Suprapubic skin (tissue), 4 donors: ENCODE measurements around the gene ERFL. TPM values are rescaled to one million over a fixed set of nuclear protein-coding genes. Genes with fewer than 3 reads are reported as not detected.

ENCODE experiments used
- DNase-seq, 2 donors: peaks; one replicate each; pipeline ENCODE4 v3.0.0-alpha.2; 2019; ENCODE audit warnings: low spot score in 2 of 2
- H3K27ac ChIP-seq: fragments of 200-600 bp; sonication (generic); one replicate; pipeline ENCODE4 v1.5.1; 2019
- H3K27me3 ChIP-seq: fragments of 200-600 bp; sonication (generic); one replicate; pipeline ENCODE4 v1.5.1; 2019
- H3K36me3 ChIP-seq: fragments of 200-600 bp; sonication (generic); one replicate; pipeline ENCODE4 v1.5.1; 2019
- H3K4me1 ChIP-seq: fragments of 200-600 bp; sonication (generic); one replicate; pipeline ENCODE4 v1.5.1; 2019
- H3K4me3 ChIP-seq: fragments of 200-600 bp; sonication (generic); one replicate; pipeline ENCODE4 v1.5.1; 2019; ENCODE audit warnings: mild to moderate bottlenecking
- H3K9me3 ChIP-seq: fragments of 200-600 bp; sonication (generic); one replicate; pipeline ENCODE4 v1.5.1; 2019
- CTCF ChIP-seq, 2 donors: fragments of 200-600 bp in 1 of 2; fragments of 450-650 bp in 1 of 2; sonication (generic) in 1 of 2; IDR thresholded peaks; one replicate each; pipeline ENCODE4 v1.5.1; 2016 to 2019; ENCODE audit warnings: antibody characterized with exemption in 2 of 2, mild to moderate bottlenecking in 1 of 2, moderate library complexity in 1 of 2
- EP300 ChIP-seq: sonication (generic); formaldehyde crosslinking; IDR thresholded peaks from one replicate; pipeline ENCODE4 v1.6.1; 2017; ENCODE audit warnings: antibody characterized with exemption
- POLR2A ChIP-seq, 2 donors: fragments of 450-650 bp; IDR thresholded peaks; one replicate each; pipeline ENCODE4 v1.6.1; 2017; ENCODE audit warnings: antibody characterized with exemption in 2 of 2, mild to moderate bottlenecking in 2 of 2, moderate library complexity in 2 of 2
- POLR2AphosphoS5 ChIP-seq, 3 donors: sonication (generic); formaldehyde crosslinking; IDR thresholded peaks; one replicate each; pipeline ENCODE4 v1.6.1; 2017; ENCODE audit warnings: antibody characterized with exemption in 3 of 3
- WGBS: methylation state at CpG from one replicate; pipeline ENCODE4 v1.1.5; 2018; 5-methylcytosine and 5-hydroxymethylcytosine counted together
- total RNA-seq, 4 donors: library from RNA; depleted of rRNA; stranded (reverse); fragments of >200 nt; gene quantifications; one replicate each; pipeline ENCODE4 v1.1.0, GENCODE V29; 2016

Gene ERFL
- total RNA-seq, 4 donors from 2014 or later: 0.21 to 0.72 TPM; not detected in 2

GRCh38 chr19:41930926-41931592, 2.8 kb upstream of the ERFL start:
- H3K27ac ChIP-seq: no peak overlapping the region
- no peak for DNase-seq
- peaks cover 99% of the 10 kb centered on the region for H3K27me3 ChIP-seq
- H3K4me1 ChIP-seq: peaks cover 24% of the 10 kb centered on the region
- WGBS: 18% methylated on average over 9 of the region's 17 CpGs
- H3K4me3 ChIP-seq: no peak overlapping the region
- H3K36me3 ChIP-seq: no peaks in the 10 kb centered on the region
- TF ChIP-seq POLR2AphosphoS5 (IDR thresholded peaks at IDR 0.05) (no peak), POLR2A (IDR thresholded peaks at IDR 0.05) (no peak)
- no peaks in the 10 kb centered on the region for H3K9me3 ChIP-seq

GRCh38 chr19:41930322-41930722, 2.1 kb upstream of the ERFL start:
- Histone ChIP-seq H3K4me1 (peaks cover 17% of the 10 kb centered on the region), H3K27ac (no peak overlapping the region), H3K9me3 (no peaks in the 10 kb centered on the region), H3K4me3 (no peak overlapping the region), H3K36me3 (no peaks in the 10 kb centered on the region), H3K27me3 (peaks cover 99% of the 10 kb centered on the region)
- 25% methylated on average over 5 of the region's 7 CpGs for WGBS
- TF ChIP-seq CTCF (IDR thresholded peaks at IDR 0.05) (no peak), POLR2A (IDR thresholded peaks at IDR 0.05) (no peak), POLR2AphosphoS5 (IDR thresholded peaks at IDR 0.05) (no peak), EP300 (no peak)
- DNase-seq: no peak

GRCh38 chr19:41929536-41930071, 1.4 kb upstream of the ERFL start:
- Histone ChIP-seq H3K9me3 (no peaks in the 10 kb centered on the region), H3K27ac (no peak overlapping the region), H3K27me3 (peaks cover 99% of the 10 kb centered on the region), H3K4me1 (peaks cover 17% of the 10 kb centered on the region), H3K4me3 (no peak overlapping the region), H3K36me3 (no peaks in the 10 kb centered on the region)
- TF ChIP-seq POLR2AphosphoS5 (IDR thresholded peaks at IDR 0.05): no peak
- 34% methylated on average over 12 of the region's 14 CpGs for WGBS
- DNase-seq: no peak

- 7% methylated on average over 23 of the region's 29 CpGs for WGBS
- no peak for DNase-seq
- Histone ChIP-seq H3K36me3 (no peaks in the 10 kb centered on the region), H3K4me1 (peaks cover 17% of the 10 kb centered on the region), H3K9me3 (no peaks in the 10 kb centered on the region), H3K27ac (no peak overlapping the region), H3K27me3 (peaks cover 99% of the 10 kb centered on the region), H3K4me3 (peak overlapping the region; percentile 51)
- TF ChIP-seq POLR2A (IDR thresholded peaks at IDR 0.05) (no peak), CTCF (IDR thresholded peaks at IDR 0.05) (no peak), POLR2AphosphoS5 (IDR thresholded peaks at IDR 0.05) (no peak), EP300 (no peak)
Observed at GRCh38 chr19:41928754-41929535, 696 bp upstream of the ERFL start.

GRCh38 chr19:41927497-41928192, 604 bp downstream of the ERFL start:
- no peak overlapping the region for H3K27ac ChIP-seq
- H3K4me1 ChIP-seq: peaks cover 17% of the 10 kb centered on the region
- peak overlapping the region; percentile 51 for H3K4me3 ChIP-seq
- TF ChIP-seq POLR2A (IDR thresholded peaks at IDR 0.05): no peak
- TF ChIP-seq POLR2AphosphoS5 (IDR thresholded peaks at IDR 0.05): no peak
- TF ChIP-seq EP300: no peak
- no peak for TF ChIP-seq CTCF (IDR thresholded peaks at IDR 0.05)
- no peak for DNase-seq
- H3K36me3 ChIP-seq: no peaks in the 10 kb centered on the region
- WGBS: 8% methylated on average over 36 of the region's 43 CpGs
- no peaks in the 10 kb centered on the region for H3K9me3 ChIP-seq
- peaks cover 99% of the 10 kb centered on the region for H3K27me3 ChIP-seq
